Gastrocnemius medialis (tissue), 4 donors: ENCODE data around the gene PARD6G.

Experiments
- POLR2A ChIP-seq, 2 donors: fragments of 450-650 bp; IDR thresholded peaks; one replicate each; pipeline ENCODE4 v1.6.1; 2017; ENCODE audit warnings: antibody characterized with exemption in 2 of 2, mild to moderate bottlenecking in 2 of 2, moderate library complexity in 2 of 2
- TF ChIP-seq, protein P1 (sequence below), 5 experiments: fragments of 450-650 bp in 3 of 5; fragments of 200-600 bp in 2 of 5; sonication (generic) in 2 of 5; IDR thresholded peaks in 4 of 5; conservative IDR thresholded peaks in 1 of 5; 1 replicate in 4 of 5; 2 replicates in 1 of 5; pipeline ENCODE4 v1.5.1; 2016 to 2019; ENCODE audit warnings: antibody characterized with exemption in 5 of 5, mild to moderate bottlenecking in 3 of 5, moderate library complexity in 3 of 5

DNA sequence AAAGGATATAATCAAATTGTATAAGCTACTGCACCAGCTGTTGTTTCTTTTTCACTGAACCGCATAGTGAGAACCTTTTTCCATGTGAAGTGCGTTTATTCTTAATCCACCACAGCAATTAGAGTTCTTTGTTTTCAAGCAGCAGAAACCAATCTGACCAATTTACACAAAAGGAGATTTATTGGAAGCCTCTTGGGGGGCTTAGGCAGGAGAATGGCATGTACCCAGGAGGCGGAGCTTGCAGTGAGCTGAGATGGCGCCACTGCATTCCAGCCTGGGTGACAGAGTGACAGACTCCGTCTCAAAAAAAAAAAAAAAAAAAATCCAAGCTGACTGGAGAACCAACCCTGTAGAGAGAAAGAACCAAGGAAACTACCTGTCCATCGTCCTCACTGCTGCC is 128.2 kb downstream of the PARD6G start:
- TF ChIP-seq, protein P1, sequence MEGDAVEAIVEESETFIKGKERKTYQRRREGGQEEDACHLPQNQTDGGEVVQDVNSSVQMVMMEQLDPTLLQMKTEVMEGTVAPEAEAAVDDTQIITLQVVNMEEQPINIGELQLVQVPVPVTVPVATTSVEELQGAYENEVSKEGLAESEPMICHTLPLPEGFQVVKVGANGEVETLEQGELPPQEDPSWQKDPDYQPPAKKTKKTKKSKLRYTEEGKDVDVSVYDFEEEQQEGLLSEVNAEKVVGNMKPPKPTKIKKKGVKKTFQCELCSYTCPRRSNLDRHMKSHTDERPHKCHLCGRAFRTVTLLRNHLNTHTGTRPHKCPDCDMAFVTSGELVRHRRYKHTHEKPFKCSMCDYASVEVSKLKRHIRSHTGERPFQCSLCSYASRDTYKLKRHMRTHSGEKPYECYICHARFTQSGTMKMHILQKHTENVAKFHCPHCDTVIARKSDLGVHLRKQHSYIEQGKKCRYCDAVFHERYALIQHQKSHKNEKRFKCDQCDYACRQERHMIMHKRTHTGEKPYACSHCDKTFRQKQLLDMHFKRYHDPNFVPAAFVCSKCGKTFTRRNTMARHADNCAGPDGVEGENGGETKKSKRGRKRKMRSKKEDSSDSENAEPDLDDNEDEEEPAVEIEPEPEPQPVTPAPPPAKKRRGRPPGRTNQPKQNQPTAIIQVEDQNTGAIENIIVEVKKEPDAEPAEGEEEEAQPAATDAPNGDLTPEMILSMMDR (IDR thresholded peaks at IDR 0.05 in 4 of 5, conservative IDR thresholded peaks at IDR 0.05 in 1 of 5) = no peak
- TF ChIP-seq POLR2A (IDR thresholded peaks at IDR 0.05) = no peak
